Fibroblast of villous mesenchyme (primary cell): Measurements from ENCODE around the gene CATSPER1. TPM values are rescaled to one million over a fixed set of nuclear protein-coding genes. Genes with fewer than 3 reads are reported as not detected.

Source experiments
- DNase-seq: peaks from one replicate; pipeline ENCODE4 v3.0.0-alpha.2; 2010; ENCODE audit warnings: low read depth
- H3K4me3 ChIP-seq: 2 replicates; pipeline ENCODE4 v1.5.1; 2011; ENCODE audit warnings: low read depth, mild to moderate bottlenecking, low read length
- total RNA-seq: library from RNA; depleted of rRNA; stranded (reverse); fragments of >200 nt; gene quantifications from 2 replicates; pipeline ENCODE4 v1.2.3, GENCODE V29; 2012
- TF ChIP-seq, protein P1 (sequence below): IDR thresholded peaks from 2 replicates; pipeline ENCODE4 v1.5.1; 2012; ENCODE audit warnings: low read depth, mild to moderate bottlenecking, low read length; ENCODE audit not compliant: insufficient read depth

Gene CATSPER1
- under 0.01 and 0.43 TPM in 2 replicates for total RNA-seq

DNA sequence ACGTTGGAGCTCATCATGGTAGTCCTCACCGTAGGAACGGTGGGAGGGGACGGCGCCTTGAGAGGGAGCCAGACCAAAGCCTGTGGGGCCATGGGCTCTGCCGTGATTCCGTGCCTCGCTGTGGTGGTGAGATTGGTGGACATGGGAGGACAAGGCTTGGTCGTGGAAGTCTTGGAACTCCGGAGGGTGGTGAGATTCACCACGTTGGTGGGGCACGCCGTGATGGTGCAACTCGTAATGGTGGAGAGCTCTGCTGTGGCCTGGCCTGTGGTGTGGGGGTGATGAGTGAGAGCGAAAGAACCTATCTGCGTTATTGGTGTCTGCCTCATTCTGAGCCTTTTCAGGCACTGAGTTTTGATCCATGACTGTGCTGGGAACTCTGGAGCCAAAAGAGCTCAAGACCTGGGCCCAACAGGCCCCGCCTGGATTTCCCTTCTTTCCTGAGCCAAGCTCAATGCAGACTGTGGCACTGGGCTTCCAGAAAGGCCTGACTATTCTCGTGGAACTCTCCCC, at the start of gene CATSPER1:
TSS of gene CATSPER1 (minus strand) at position 463 of the 513 bp plus-strand sequence. CDS start at position 363, 100 bp downstream.
- TF ChIP-seq, protein P1, sequence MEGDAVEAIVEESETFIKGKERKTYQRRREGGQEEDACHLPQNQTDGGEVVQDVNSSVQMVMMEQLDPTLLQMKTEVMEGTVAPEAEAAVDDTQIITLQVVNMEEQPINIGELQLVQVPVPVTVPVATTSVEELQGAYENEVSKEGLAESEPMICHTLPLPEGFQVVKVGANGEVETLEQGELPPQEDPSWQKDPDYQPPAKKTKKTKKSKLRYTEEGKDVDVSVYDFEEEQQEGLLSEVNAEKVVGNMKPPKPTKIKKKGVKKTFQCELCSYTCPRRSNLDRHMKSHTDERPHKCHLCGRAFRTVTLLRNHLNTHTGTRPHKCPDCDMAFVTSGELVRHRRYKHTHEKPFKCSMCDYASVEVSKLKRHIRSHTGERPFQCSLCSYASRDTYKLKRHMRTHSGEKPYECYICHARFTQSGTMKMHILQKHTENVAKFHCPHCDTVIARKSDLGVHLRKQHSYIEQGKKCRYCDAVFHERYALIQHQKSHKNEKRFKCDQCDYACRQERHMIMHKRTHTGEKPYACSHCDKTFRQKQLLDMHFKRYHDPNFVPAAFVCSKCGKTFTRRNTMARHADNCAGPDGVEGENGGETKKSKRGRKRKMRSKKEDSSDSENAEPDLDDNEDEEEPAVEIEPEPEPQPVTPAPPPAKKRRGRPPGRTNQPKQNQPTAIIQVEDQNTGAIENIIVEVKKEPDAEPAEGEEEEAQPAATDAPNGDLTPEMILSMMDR, result no peak
- H3K4me3 ChIP-seq, result no peak within 1 kb of the TSS
- no peak for DNase-seq

DNA sequence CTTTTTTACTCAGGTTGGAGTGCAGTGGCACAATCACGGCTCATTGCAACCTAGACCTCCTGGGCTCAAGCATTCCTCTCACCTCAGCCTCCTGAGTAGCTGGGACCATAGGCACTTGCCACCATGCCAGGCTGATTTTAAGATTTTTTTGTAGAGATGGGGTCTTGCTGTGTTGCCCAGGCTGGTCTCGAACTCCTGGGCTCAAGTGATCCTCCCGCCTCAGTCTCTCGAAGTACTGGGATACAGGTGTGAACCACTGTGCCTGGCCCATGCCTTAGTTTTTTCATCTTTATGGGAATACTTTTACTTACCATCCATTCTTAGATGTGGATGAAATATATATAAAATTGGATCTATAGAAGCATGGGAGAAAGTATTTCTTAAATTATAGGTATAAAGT, 49.0 kb upstream of the CATSPER1 start:
- no peak overlapping the region for H3K4me3 ChIP-seq
- TF ChIP-seq, protein P1, result no peak
- no peak for DNase-seq

DNA sequence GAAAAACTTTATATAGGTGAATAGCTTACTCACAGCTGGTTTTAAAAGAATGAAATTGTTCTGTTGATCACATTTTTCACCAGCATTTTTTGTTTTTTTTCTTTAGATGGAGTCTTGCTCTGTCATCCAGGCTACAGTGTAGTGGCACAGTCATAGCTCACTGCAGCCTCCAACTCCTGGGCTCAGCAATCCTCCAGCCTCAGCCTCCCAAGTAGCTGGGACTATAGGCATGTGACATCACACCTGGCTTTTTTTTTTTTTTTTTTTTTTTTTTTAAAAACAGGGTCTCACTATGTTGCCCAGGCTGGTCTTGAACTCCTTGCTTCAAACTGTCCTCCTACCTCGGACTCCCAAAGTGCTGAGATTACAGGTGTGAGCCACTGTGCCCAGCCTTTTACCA, 47.4 kb upstream of the CATSPER1 start:
- DNase-seq, result no peak
- H3K4me3 ChIP-seq, result no peak overlapping the region
- TF ChIP-seq, protein P1, result no peak

DNA sequence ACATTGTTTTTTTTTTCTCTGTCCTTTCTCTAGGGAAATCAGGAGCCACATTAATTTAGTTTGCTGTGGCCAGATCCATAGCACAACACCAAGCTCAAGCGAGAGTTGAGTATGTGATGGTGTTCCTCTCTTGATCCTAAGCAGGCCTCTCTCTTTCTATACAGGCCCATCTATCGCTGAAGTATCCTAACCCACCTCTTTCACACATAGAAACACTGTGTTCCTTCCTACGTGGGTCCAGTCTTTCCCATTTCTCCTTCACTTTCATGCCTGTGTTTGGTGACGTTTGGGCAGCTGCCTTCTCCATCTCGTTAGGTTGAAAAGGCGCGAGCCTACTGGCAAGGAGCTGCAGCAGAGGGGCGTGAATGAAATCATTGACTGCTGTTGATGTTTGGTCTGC, 46.2 kb upstream of the CATSPER1 start:
- TF ChIP-seq, protein P1, result no peak
- H3K4me3 ChIP-seq, result peak overlapping the region; percentile 35
- DNase-seq, result no peak

DNA sequence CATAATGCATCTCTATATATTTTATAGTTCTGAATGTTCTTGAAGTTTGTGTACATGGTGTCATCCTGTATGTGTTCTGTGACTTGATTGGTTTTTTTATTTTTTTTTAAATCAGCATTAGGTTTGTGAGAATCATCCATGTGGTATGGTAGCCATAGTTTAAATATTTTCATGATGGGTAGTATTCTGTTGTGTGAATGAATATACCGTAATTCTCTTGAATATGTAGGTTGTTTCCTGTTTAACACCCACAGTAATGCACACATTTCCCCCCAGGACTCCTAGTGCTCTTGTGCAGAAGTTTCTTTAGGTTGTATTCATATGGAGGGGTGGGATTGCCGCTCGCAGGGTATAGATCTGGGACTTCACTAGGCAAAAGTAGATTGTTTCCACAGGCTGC, 45.8 kb upstream of the CATSPER1 start:
- H3K4me3 ChIP-seq, result peak overlapping the region; percentile 62
- TF ChIP-seq, protein P1, result no peak
- DNase-seq, result no peak

DNA sequence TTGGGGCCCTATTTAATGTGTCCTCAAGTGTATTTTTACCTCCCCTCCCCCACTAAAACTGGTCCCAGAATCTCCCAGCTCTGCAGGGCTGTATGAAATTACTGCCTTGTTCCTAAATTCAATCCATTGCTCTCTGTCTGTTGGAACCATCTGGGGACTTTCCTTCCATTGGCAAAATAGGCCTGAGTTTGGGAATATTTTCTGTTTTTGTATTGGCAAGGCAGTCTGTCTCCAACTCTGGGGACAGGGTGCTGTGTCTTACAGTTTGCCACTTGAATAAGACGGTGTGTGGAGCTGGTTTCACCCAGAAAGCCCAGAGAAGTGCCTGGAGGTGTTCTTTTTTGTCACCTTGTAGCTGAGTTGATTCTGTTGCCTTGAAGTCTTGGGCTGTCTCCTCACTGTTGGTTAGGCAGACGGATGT, 45.1 kb upstream of the CATSPER1 start:
- peak overlapping the region; percentile 62 for H3K4me3 ChIP-seq
- no peak for DNase-seq
- TF ChIP-seq, protein P1, result no peak
